ENCODE data around the gene SPRED2. TPM values are rescaled to one million over a fixed set of nuclear protein-coding genes. Genes with fewer than 3 reads are reported as not detected.

The SPRED2 gene
- polyA plus RNA-seq, 1 donor from 2014 or later: 0.94 TPM

GRCh38 chr2:65413610-65414009 lies 18.8 kb downstream of the SPRED2 start:
- Mint-ChIP-seq H3K9me3 (no peaks in the 10 kb centered on the region), H3K27me3 (peaks cover 28% of the 10 kb centered on the region), H3K27ac (no peak overlapping the region), H3K36me3 (no peaks in the 10 kb centered on the region), H3K4me1 (peaks cover 0 to 4% (median 3%) of the 10 kb centered on the region in 3 donors), H3K4me3 (no peak overlapping the region)

- Mint-ChIP-seq H3K9me3 (no peaks in the 10 kb centered on the region), H3K4me1 (peaks cover 0 to 3% (median 2%) of the 10 kb centered on the region in 3 donors), H3K27me3 (peaks cover 26% of the 10 kb centered on the region), H3K36me3 (no peaks in the 10 kb centered on the region), H3K4me3 (no peak overlapping the region), H3K27ac (no peak overlapping the region)
Observed at GRCh38 chr2:65413106-65413505, 19.3 kb downstream of the SPRED2 start.

- no peaks in the 10 kb centered on the region for H3K9me3 Mint-ChIP-seq
- no peak overlapping the region for H3K4me3 Mint-ChIP-seq
- H3K27ac Mint-ChIP-seq: no peak overlapping the region
- peaks cover 0 to 4% (median 2%) of the 10 kb centered on the region in 3 donors for H3K4me1 Mint-ChIP-seq
- no peaks in the 10 kb centered on the region for H3K36me3 Mint-ChIP-seq
- H3K27me3 Mint-ChIP-seq: peaks cover 29% of the 10 kb centered on the region
Observed at GRCh38 chr2:65411056-65411795, 21.2 kb downstream of the SPRED2 start.

- Mint-ChIP-seq H3K9me3 (no peaks in the 10 kb centered on the region), H3K4me1 (peaks cover 0 to 4% (median 4%) of the 10 kb centered on the region in 3 donors), H3K4me3 (no peak overlapping the region), H3K27ac (no peak overlapping the region), H3K27me3 (peaks cover 31% of the 10 kb centered on the region), H3K36me3 (no peaks in the 10 kb centered on the region)
Observed at GRCh38 chr2:65409045-65409444, 23.4 kb downstream of the SPRED2 start.

GRCh38 chr2:65407240-65407639 lies 25.2 kb downstream of the SPRED2 start:
- H3K9me3 Mint-ChIP-seq: no peaks in the 10 kb centered on the region
- H3K27me3 Mint-ChIP-seq: peaks cover 27% of the 10 kb centered on the region
- peaks cover 0 to 4% (median 4%) of the 10 kb centered on the region in 3 donors for H3K4me1 Mint-ChIP-seq
- H3K36me3 Mint-ChIP-seq: no peaks in the 10 kb centered on the region
- no peak overlapping the region for H3K27ac Mint-ChIP-seq
- H3K4me3 Mint-ChIP-seq: no peak overlapping the region

- Mint-ChIP-seq H3K4me1 (peaks cover 0 to 4% (median 4%) of the 10 kb centered on the region in 3 donors), H3K9me3 (no peaks in the 10 kb centered on the region), H3K4me3 (no peak overlapping the region), H3K27ac (no peak overlapping the region), H3K27me3 (peaks cover 30% of the 10 kb centered on the region), H3K36me3 (no peaks in the 10 kb centered on the region)
Observed at GRCh38 chr2:65404988-65405697, 27.3 kb downstream of the SPRED2 start.

- H3K4me3 Mint-ChIP-seq: no peak overlapping the region
- peaks cover 0 to 4% (median 4%) of the 10 kb centered on the region in 3 donors for H3K4me1 Mint-ChIP-seq
- peaks cover 30% of the 10 kb centered on the region for H3K27me3 Mint-ChIP-seq
- H3K9me3 Mint-ChIP-seq: no peaks in the 10 kb centered on the region
- no peaks in the 10 kb centered on the region for H3K36me3 Mint-ChIP-seq
- H3K27ac Mint-ChIP-seq: no peak overlapping the region
Observed at GRCh38 chr2:65403529-65403915, 28.9 kb downstream of the SPRED2 start.

- Mint-ChIP-seq H3K27ac (no peak overlapping the region), H3K4me1 (peaks cover 0 to 4% (median 4%) of the 10 kb centered on the region in 3 donors), H3K36me3 (no peaks in the 10 kb centered on the region), H3K27me3 (peaks cover 31% of the 10 kb centered on the region), H3K4me3 (no peak overlapping the region), H3K9me3 (no peaks in the 10 kb centered on the region)
Observed at GRCh38 chr2:65402780-65403528, 29.4 kb downstream of the SPRED2 start.

GRCh38 chr2:65402323-65402722 lies 30.1 kb downstream of the SPRED2 start:
- Mint-ChIP-seq H3K9me3 (no peaks in the 10 kb centered on the region), H3K27ac (no peak overlapping the region), H3K36me3 (no peaks in the 10 kb centered on the region), H3K4me3 (no peak overlapping the region), H3K27me3 (peaks cover 27% of the 10 kb centered on the region), H3K4me1 (peaks cover 0 to 4% (median 2%) of the 10 kb centered on the region in 3 donors)

GRCh38 chr2:65397122-65397521 lies 35.3 kb downstream of the SPRED2 start:
- Mint-ChIP-seq H3K4me3 (no peak overlapping the region), H3K27me3 (peaks cover 40% of the 10 kb centered on the region), H3K9me3 (no peaks in the 10 kb centered on the region), H3K27ac (peak overlapping the region in 1 of 3 donors; percentile 7), H3K4me1 (peaks cover 14 to 27% (median 20%) of the 10 kb centered on the region in 3 donors), H3K36me3 (no peaks in the 10 kb centered on the region)

GRCh38 chr2:65396348-65397026 lies 35.9 kb downstream of the SPRED2 start:
- no peak overlapping the region for H3K27ac Mint-ChIP-seq

GRCh38 chr2:65395621-65396347 lies 36.6 kb downstream of the SPRED2 start:
- Mint-ChIP-seq H3K27me3 (peaks cover 45% of the 10 kb centered on the region), H3K4me3 (no peak overlapping the region), H3K4me1 (peaks cover 14 to 27% (median 20%) of the 10 kb centered on the region in 3 donors), H3K9me3 (no peaks in the 10 kb centered on the region), H3K36me3 (no peaks in the 10 kb centered on the region), H3K27ac (peak overlapping the region in 1 of 3 donors; percentile 13)

More at GRCh38 chr2:65396348-65397026, 35.9 kb downstream of the SPRED2 start:
- peaks cover 40% of the 10 kb centered on the region for H3K27me3 Mint-ChIP-seq
- no peaks in the 10 kb centered on the region for H3K36me3 Mint-ChIP-seq
- H3K9me3 Mint-ChIP-seq: no peaks in the 10 kb centered on the region
- H3K4me3 Mint-ChIP-seq: no peak overlapping the region
- peaks cover 14 to 27% (median 20%) of the 10 kb centered on the region in 3 donors for H3K4me1 Mint-ChIP-seq

- no peaks in the 10 kb centered on the region for H3K36me3 Mint-ChIP-seq
- H3K27me3 Mint-ChIP-seq: peaks cover 53% of the 10 kb centered on the region
- H3K9me3 Mint-ChIP-seq: peaks cover 0 to 1% (median 0%) of the 10 kb centered on the region in 3 donors
- H3K27ac Mint-ChIP-seq: peak overlapping the region in 1 of 3 donors; percentile 29
- peaks cover 25 to 41% (median 32%) of the 10 kb centered on the region in 3 donors for H3K4me1 Mint-ChIP-seq
- H3K4me3 Mint-ChIP-seq: no peak overlapping the region
Observed at GRCh38 chr2:65393743-65394422, 38.5 kb downstream of the SPRED2 start.
